ENCODE data around the gene DENND2D.

DNA sequence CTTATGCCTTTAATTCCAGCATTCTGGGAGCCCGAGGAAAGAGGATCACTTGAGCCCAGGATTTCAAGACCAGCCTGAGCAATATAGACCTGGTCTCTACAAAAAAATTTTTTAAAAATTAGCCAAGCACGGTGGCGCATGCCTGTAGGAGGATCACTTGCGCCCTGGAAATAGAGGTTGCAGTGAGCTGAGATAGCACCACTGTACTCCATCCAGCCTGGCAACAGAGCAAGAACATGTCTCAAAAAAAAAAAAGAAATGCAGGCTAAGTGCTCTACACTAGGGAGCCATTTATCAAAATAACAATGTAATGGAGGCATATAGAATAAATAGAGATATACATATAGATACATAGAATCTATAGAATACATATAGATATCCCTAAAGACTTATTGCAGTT lies 37.1 kb downstream of the DENND2D start:
- TF ChIP-seq CTCF (IDR thresholded peaks at IDR 0.05) = no peak
- no peak for TF ChIP-seq POLR2A (IDR thresholded peaks at IDR 0.05)
- no peak for TF ChIP-seq POLR2AphosphoS5 (IDR thresholded peaks at IDR 0.05)

Data from suprapubic skin (tissue), 4 donors.